Measurements from ENCODE around the gene FLII. TPM values are rescaled to one million over a fixed set of nuclear protein-coding genes. Genes with fewer than 3 reads are reported as not detected.

The FLII gene
- total and polyA plus RNA-seq, 2 of the 8 experiments (the other 6 are each of a cell fraction or from before 2014, with no cell fraction given) = 300 to 549 TPM

DNA sequence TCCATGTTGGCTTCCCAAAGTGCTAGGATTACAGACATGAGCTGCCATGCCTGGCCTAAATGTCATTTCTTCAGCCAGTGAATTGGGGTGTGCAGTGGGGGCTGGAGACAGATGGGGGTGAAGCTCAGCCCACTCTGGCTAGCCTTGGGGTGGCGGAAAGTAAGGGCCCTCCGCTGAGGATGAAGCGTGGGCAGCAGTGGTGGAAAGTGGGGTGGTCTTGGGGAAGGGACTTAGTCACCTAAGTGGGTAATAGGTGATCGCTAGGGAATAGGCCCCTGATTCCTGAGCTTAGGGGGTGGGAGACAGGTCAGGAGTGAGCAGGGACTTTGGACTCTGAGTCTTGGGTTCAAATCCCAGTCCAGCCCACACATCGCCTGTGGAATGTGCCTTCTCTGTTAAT lies 30.9 kb downstream of the FLII start:
- no peak overlapping the region for H3K56ac ChIP-seq (replicated peaks; ENCODE audit: insufficient read length, low read depth, low read length)

More for the DNA sequence above, 30.9 kb downstream of the FLII start:
- Histone ChIP-seq H3K23ac (ENCODE audit: insufficient read length) (no peak overlapping the region), H2BK12ac (ENCODE audit: low read depth, low read length) (no peak overlapping the region), H2AK5ac (ENCODE audit: low read depth, low read length) (no peak overlapping the region), H4K20me1 (replicated peaks in 1 of 2; ENCODE audit: control insufficient read depth in 1 of 2, insufficient read depth in 2 of 2, low read length in 2 of 2) (peaks cover 17 to 28% of the 10 kb centered on the region in 2 experiments), H3K27me3 (replicated peaks in 1 of 4; ENCODE audit: control insufficient read depth in 3 of 4, extremely low read depth in 1 of 4, insufficient read depth in 3 of 4, low read length in 3 of 4) (no peaks in the 10 kb centered on the region), H3K79me1 (ENCODE audit: low read depth, low read length) (peaks cover 44% of the 10 kb centered on the region), H3K4me1 (replicated peaks in 1 of 4; ENCODE audit: control insufficient read depth in 3 of 4, insufficient read depth in 4 of 4, low read length in 3 of 4) (peaks cover 0 to 18% (median 12%) of the 10 kb centered on the region in 4 experiments; a peak in 6 of 7 replicates), H3K18ac (ENCODE audit: extremely low read depth, low read length) (no peak overlapping the region), H3K9me3 (ENCODE audit: insufficient read depth in 2 of 2, low read depth in 1 of 2, low read length in 1 of 2) (no peaks in the 10 kb centered on the region), H3K36me3 (ENCODE audit: control insufficient read depth in 2 of 4, insufficient read depth in 4 of 4, low read length in 3 of 4) (peaks cover 0 to 4% (median 3%) of the 10 kb centered on the region in 4 experiments; a peak in 1 of 8 replicates), H2BK15ac (ENCODE audit: low read length) (no peak overlapping the region), H4K5ac (ENCODE audit: insufficient read length, low read depth, low read length) (no peak overlapping the region), H4K8ac (ENCODE audit: extremely low read depth, insufficient read depth, low read length) (no peak overlapping the region), H3K9ac (replicated peaks in 1 of 4; ENCODE audit: extremely low read depth in 1 of 4, low read depth in 3 of 4, low read length in 3 of 4) (peak overlapping the region in 1 of 4 experiments; percentile 15; a peak in 1 of 7 replicates), H4K91ac (replicated peaks; ENCODE audit: insufficient read length, low read length) (no peak overlapping the region), H2BK120ac (replicated peaks; ENCODE audit: low read depth, low read length) (no peak overlapping the region), H3K14ac (ENCODE audit: insufficient read length) (no peak overlapping the region), H3K4ac (replicated peaks; ENCODE audit: insufficient read length, low read depth, low read length) (no peak overlapping the region), H3K23me2 (ENCODE audit: low read depth, low read length) (peaks cover 13% of the 10 kb centered on the region), H3K27ac (ENCODE audit: low read depth, low read length) (no peak overlapping the region), H2BK20ac (ENCODE audit: low read length) (no peak overlapping the region), H3K4me3 (ENCODE audit: extremely low read depth in 1 of 4, insufficient read depth in 2 of 4, low read depth in 3 of 4, low read length in 4 of 4) (no peak overlapping the region), H3K79me2 (ENCODE audit: control insufficient read depth in 1 of 2, insufficient read depth in 2 of 2, low read length in 2 of 2) (peaks cover 8 to 62% of the 10 kb centered on the region in 2 experiments), H2AFZ (ENCODE audit: low read length) (no peak overlapping the region), H3K4me2 (ENCODE audit: insufficient read depth in 1 of 2, low read depth in 2 of 2, low read length in 2 of 2) (no peak overlapping the region), H2BK5ac (ENCODE audit: low read depth, low read length) (0 out of 2 replicates have a peak overlapping the region, but pooled peaks have one; percentile 16)
- 93% methylated on average over 5 of the region's 5 CpGs; no CpG with 5 or more reads in 1 of the 2 experiments for WGBS, 2 experiments (ENCODE audit: extremely low coverage in 1 of 2, insufficient coverage in 1 of 2, insufficient read length in 1 of 2, insufficient replicate concordance in 2 of 2, low coverage in 1 of 2, low lambda C conversion rate in 2 of 2, missing lambda C conversion rate in 1 of 2)
- ChIA-PET CTCF (ENCODE audit: partially characterized antibody) (interaction anchor here (1.5 to 8.4 kb wide), 3 partner anchors 12 to 36 kb away, joined by 5 to 76 read pairs (median 10); no protein-coding TSS in a partner anchor), POLR2A (ENCODE audit: partially characterized antibody) (interaction anchor here (1.0 to 3.6 kb wide), 3 partner anchors 19 to 44 kb away, joined by 3 to 14 read pairs (median 3); partner anchors contain the start of gene ALKBH5)
- DNase-seq (ENCODE audit: low read depth in 1 of 2, low spot score in 2 of 2) (no peak), FAIRE-seq (no peak)
- no peak for TF ChIP-seq TAF7 (optimal IDR thresholded peaks at IDR 0.05; ENCODE audit: borderline replicate concordance, low read depth, low read length)
- TF ChIP-seq, protein P1, sequence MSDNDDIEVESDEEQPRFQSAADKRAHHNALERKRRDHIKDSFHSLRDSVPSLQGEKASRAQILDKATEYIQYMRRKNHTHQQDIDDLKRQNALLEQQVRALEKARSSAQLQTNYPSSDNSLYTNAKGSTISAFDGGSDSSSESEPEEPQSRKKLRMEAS (IDR thresholded peaks at IDR 0.05) = no peak
